Spleen (tissue), 7 donors: Measurements from ENCODE around the gene C18orf63.

Source experiments
- POLR2A ChIP-seq, 3 donors: fragments of 450-650 bp; IDR thresholded peaks; one replicate each; pipeline ENCODE4 v1.5.1; 2017; ENCODE audit warnings: antibody characterized with exemption in 3 of 3, mild to moderate bottlenecking in 1 of 3
- POLR2AphosphoS5 ChIP-seq, 3 donors: sonication (generic); formaldehyde crosslinking; IDR thresholded peaks; one replicate each; pipeline ENCODE4 v1.5.1; 2017; ENCODE audit warnings: antibody characterized with exemption in 3 of 3
- TF ChIP-seq, protein P1 (sequence below), 11 experiments: fragments of 200-600 bp in 7 of 11; fragments of 450-650 bp in 4 of 11; sonication (generic) in 4 of 11; IDR thresholded peaks in 8 of 11; conservative IDR thresholded peaks in 3 of 11; 1 replicate in 7 of 11; 2 replicates in 4 of 11; pipeline versions ENCODE4 v1.4.0 to v1.8.0; 2016 to 2021; ENCODE audit warnings: antibody characterized with exemption in 11 of 11, inconsistent platforms in 4 of 11, mild to moderate bottlenecking in 1 of 11
- donor health status: DM: no; HTN: no; CAD: no; lungs with moderate emphysema.
- donor health status: DM: no; HTN: no; CAD: no.
- donor health status: DM: no; HTN: no; CAD: no.

DNA sequence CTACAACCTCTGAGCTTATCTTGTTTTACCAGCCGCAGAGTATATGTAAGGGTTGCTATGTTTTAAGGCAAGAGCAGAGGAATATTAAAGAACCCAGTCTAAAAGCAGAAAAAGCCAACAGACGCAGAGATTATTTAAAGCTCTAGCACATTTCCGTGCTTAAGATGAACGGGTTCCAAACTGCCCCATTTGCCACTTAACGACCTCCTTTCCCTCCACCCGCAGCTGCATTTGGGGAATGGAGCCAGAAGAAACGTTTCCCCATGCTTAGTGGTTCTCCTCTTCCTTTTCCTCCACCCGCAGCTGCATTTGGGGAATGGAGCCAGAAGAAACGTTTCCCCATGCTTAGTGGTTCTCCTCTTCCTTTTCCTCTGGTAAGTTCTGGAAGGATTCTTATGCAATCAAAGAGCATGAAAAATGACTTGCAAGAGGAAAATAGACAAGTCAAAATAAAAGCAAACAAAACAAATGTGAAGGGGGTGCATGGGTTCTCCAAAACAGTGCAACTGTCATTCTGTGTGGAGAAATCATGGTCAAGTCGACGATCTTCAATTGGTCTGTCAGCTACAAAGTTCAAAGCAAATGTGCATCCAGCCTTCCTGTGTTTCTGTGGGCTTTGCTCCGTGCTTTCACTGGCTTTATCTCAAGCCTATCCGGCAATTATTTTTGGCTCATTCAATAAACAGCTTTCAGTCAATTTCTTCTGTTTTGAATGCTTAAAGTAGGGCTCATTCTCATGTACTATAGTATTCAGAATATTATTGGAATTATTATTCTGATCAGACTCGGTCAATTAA is 83.7 kb downstream of the C18orf63 start:
- no peak for TF ChIP-seq POLR2A (IDR thresholded peaks at IDR 0.05)
- TF ChIP-seq, protein P1, sequence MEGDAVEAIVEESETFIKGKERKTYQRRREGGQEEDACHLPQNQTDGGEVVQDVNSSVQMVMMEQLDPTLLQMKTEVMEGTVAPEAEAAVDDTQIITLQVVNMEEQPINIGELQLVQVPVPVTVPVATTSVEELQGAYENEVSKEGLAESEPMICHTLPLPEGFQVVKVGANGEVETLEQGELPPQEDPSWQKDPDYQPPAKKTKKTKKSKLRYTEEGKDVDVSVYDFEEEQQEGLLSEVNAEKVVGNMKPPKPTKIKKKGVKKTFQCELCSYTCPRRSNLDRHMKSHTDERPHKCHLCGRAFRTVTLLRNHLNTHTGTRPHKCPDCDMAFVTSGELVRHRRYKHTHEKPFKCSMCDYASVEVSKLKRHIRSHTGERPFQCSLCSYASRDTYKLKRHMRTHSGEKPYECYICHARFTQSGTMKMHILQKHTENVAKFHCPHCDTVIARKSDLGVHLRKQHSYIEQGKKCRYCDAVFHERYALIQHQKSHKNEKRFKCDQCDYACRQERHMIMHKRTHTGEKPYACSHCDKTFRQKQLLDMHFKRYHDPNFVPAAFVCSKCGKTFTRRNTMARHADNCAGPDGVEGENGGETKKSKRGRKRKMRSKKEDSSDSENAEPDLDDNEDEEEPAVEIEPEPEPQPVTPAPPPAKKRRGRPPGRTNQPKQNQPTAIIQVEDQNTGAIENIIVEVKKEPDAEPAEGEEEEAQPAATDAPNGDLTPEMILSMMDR (IDR thresholded peaks at IDR 0.05 in 8 of 11, conservative IDR thresholded peaks at IDR 0.05 in 3 of 11) = no peak
- no peak for TF ChIP-seq POLR2AphosphoS5 (IDR thresholded peaks at IDR 0.05)
